Right lung (tissue), 10 donors: Measurements from ENCODE around the gene HLA-DQB2. TPM values are rescaled to one million over a fixed set of nuclear protein-coding genes. Genes with fewer than 3 reads are reported as not detected.
"Not testable (repeated sequence)": the region's sequence is repeated elsewhere in the genome, so short reads cannot be mapped to it uniquely, and the experiment has no call there.

Experiments
- DNase-seq, 2 donors: peaks; one replicate each; pipeline ENCODE4 v3.0.0-alpha.2; 2013
- long read RNA-seq, 8 donors: transcript quantifications; one replicate each; lab custom pipeline, GENCODE V29; 2026
- polyA plus RNA-seq, 5 donors: library from polyadenylated mRNA; unstranded; fragments of 120-200 nt; gene quantifications; one replicate each; pipeline versions ENCODE4 v1.2.1 to v1.2.3, GENCODE V29; 2013; ENCODE audit warnings: inconsistent platforms in 1 of 5, low replicate concordance in 1 of 5; ENCODE audit not compliant: insufficient read length in 5 of 5, insufficient read depth in 1 of 5

Gene HLA-DQB2
- polyA plus RNA-seq: 1 to 10 TPM in 3 of 5 donors, under 1 TPM in 2; 0.27 to 2.1 (median 1.1) TPM
- long read RNA-seq, donor 1: 0 reads
- long read RNA-seq, donor 2: 0 reads
- long read RNA-seq, donor 3: 0 reads
- long read RNA-seq, donor 4: 0 reads
- long read RNA-seq, donor 5: 0 reads
- long read RNA-seq, donor 6: 0 reads
- long read RNA-seq, donor 7: 0 reads
- long read RNA-seq, donor 8: 0 reads

DNA sequence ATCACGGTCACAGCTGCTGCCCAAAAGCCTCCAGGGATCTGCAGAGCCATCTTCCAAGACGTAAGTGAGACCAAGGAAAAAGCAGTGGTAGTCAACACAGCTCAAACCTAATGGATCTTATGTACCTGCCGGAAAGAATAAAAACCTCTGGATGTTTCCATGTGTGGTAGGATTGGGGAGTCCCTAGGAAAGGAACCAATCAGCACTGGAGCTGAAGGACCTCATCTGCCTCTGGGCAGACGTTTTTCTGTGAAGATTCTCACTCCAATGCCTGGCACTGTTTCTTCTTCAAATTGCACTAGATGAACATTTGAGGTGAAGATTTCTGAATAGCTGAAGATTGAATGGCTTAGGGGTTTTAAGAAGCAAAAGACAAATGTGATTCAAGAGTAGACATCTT, at the start of gene HLA-DQB2:
Gene HLA-DQB2, minus strand, starts transcription at position 112 of the 400 bp plus-strand sequence. Its CDS starts 62 bp downstream, at position 50.
- no peak for DNase-seq

GRCh38 chr6:32809171-32809570, 45.8 kb upstream of the HLA-DQB2 start:
- peak; percentile 25 to 39 for DNase-seq

DNA sequence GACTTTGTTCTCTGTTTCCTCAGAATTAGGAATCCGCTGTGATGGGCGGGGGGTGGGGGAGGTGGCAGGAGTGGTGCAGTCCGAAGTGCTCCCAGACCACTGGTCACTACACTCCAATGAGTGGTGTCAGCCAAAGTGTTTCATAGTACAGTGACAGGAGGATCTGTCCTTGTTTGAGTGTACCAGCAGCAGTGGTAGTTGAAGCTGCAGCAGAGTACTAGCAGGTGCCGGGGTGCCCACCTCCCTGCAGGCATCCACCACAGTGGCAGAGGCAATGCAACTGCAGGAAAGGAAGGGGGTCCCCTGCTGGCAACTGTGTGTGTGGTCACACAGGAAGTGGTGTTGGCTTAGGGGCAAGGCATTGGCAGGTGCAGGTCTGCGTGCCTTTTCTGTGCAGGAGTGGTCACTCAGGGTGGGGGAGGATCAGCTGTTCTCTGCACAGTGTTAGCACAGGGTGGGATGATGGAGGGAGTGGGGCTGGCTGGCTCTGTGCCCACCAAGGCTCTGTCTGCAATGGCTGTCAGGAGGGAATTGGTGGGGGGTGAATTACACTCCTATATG, 43.8 kb upstream of the HLA-DQB2 start:
- DNase-seq: no peak

GRCh38 chr6:32805404-32805803, 42.1 kb upstream of the HLA-DQB2 start:
- DNase-seq: not testable (repeated sequence)

- DNase-seq: no peak
Observed at GRCh38 chr6:32803416-32803815, 40.1 kb upstream of the HLA-DQB2 start.

DNA sequence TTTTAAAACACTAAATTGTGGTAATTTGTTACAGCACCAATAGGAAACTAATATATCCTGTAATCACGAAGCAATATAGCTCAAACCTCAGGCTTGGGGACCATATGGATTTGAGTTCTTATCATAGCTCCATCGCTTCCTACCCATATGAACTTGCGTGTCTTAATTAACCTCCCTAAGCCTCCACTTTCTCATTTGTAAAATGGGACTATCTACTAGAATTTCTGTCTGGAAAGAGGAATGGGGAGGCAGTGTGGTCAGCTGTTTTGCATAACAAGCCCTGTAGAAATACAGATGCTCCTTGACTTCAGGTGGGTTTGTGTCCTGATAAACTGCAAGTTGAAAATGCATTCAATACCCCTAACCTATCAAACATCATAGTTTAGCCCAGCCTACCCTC, 36.4 kb upstream of the HLA-DQB2 start:
- DNase-seq: no peak

- DNase-seq: no peak
Observed at GRCh38 chr6:32799168-32799567, 35.8 kb upstream of the HLA-DQB2 start.

DNA sequence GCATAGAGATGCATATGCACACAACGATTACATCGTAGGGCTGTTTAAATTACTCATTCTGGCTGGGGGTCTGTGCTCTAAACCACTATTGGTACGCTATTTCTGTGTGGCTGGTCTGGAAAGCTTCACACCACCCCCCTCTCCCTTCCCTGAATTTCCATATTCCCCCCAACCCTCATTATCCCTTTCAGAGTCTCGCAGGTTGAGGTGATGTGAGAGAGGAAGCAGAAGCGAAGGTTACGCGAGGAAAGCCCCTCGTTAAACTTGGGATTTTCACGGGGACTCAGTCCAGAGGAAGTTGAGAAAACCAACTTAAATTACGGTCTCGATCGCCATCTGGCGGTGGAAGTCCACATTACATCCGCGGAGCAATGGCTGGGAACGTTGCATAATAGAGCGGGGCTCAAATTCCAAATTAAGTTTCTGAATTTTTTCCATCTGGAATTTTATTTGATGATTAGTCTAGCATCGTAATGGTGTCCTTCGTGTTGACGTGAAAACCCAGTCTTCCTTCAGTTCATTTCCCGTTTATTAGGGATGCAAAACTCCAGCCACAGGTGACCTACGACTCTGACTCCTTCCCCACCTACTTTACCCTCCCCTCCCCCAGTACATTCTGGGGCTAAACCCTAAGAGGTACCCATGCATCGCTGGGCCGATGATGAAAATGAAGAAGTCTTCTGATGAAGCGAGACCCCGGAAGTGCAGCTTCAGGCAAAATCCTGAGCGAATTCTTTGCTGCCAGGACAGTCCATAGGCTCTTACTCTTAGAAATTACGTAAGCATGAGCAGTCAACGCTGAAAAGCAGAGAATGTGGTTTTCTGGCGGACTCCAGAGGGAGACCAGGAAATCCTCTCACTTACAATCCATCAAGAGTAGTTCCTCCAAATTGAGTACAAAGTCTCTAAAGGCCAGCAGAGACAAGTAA, 33.8 kb upstream of the HLA-DQB2 start:
- peak; percentile 58 to 76 for DNase-seq

DNA sequence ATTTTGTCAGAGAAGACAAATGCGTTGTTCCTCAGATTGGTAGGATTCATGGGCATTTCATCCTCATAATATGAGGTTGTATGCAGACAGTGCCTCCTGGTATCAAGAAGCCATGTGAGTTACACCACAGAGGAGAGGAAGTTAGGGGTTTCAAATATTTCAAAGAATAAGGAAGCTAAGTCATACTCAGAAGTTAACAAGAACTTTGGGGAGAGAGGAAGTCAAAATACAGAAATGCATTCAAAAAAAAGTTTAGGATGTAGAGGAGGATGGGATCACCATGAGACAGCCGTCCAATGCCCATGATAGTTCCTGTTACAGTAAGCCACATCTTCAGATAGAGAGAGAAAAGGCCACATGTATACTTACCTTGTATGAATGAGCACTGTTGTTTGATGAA, 31.2 kb upstream of the HLA-DQB2 start:
- DNase-seq: no peak

DNA sequence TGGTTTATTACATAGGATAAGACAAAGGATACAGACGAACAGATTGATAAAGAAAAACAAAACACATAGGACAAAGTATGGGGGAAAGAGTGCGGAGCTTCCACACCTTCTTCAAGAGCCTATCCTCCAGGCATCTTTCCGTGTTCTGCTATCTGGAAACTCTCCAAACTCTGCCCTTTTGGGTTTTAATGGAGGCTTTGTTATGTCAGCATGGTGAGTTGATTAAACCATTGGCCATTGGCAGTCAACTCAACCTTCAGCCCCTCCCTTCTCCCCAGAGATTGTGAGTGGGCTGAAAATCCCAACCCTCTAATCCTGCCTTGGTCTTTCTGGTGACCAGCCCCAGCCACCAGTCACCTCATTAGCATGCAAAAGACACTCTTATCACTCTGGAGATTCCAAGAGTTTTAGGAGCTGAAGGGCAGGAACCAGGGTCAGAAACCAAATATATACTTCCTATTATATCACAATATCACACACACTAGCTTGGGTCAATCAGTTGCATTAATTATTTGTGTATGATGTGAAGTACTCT, 29.6 kb upstream of the HLA-DQB2 start:
- no peak for DNase-seq

DNA sequence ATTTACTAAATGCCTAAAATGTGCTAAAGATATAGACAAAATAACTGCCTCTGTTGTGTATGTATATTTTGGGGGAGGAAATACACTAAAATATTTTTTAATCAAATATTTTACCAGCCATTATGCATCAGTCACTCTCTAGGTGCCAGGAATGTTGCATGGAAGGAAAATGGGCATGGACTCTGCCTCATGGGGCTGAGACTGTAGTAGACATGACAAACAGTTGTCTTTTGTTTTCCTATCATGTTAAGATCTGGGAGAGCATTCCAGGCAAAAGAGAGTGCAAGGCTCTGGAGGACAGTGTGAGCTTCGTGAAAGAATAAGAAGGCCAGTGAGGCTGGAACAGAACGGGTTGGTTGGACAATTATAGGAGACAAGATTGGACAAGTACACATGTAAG, 27.0 kb upstream of the HLA-DQB2 start:
- DNase-seq: no peak

DNA sequence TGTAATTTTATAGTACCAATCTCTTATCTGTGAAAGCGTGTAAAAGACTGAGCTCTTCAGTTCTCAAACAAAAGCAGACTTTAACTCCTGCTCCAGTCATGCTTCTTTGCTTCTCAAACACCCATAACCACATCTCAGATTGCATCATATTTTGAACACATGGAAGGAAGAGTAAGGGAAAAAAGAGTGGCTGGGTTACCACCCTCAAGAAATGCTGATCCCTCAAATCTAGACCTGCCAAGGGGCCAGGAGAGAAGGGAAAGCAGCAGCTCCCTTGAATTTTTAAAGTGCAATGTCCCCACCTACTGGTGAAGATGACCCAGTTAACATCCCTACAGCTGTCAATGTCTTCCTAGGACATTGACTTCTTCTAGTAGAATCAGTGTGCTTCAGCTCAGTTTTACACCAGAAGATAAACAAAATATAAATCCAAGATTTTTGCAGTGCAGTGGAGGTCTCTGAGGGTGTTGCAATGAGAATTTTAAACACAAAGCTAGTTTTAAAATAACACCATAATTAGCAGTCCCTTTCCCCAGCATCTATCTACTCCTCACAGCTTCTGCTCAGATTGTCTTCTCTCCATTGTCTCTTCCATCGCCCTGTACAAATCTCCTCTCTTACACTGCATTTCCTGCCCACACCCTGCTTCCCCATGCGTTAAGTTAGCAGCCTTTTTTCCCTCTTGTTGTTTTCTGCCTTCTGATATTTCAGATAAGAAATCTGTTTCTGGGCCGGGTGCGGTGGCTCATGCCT, 22.6 kb upstream of the HLA-DQB2 start:
- DNase-seq: peak; percentile 16 to 55

GRCh38 chr6:32782923-32783322, 19.6 kb upstream of the HLA-DQB2 start:
- DNase-seq: not testable (repeated sequence)

DNA sequence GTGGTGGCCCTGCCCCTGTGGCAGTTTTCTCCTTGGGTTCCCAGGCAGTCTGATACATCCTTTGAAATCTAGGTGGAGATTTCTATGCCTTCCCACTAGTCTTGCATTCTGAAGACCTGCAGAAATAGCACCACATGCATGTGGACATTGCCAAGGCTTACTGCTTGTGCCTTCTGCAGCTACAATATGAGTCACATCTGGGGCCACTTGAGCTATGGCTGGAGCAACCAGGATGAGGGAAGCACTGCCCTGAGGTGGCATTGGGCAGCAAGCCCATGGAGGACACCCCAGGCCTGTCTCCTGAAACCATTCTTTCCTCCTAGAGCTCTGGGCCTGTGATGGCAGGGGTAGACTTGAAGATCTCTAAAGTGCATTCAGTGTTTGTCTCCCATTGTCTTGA, 15.7 kb upstream of the HLA-DQB2 start:
- no peak for DNase-seq

DNA sequence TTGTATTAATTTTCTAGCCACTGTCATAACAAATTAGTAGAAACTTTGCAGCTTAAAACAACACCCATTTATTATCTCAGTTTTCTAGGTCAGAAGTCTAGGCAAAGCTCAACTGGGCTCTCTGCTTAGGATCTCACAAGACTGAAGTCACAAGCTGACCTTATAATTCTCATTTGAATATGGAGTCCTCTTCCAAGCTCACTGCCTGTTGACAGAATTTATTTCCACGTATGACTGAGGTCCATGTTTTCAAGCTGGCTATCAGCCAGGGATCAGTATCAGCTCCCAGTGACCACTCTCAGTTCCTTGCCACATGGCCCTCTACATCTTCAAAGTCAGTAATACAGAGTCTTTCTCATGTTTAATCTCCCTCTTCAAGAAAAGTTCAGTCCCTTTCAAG, 11.7 kb upstream of the HLA-DQB2 start:
- no peak for DNase-seq

DNA sequence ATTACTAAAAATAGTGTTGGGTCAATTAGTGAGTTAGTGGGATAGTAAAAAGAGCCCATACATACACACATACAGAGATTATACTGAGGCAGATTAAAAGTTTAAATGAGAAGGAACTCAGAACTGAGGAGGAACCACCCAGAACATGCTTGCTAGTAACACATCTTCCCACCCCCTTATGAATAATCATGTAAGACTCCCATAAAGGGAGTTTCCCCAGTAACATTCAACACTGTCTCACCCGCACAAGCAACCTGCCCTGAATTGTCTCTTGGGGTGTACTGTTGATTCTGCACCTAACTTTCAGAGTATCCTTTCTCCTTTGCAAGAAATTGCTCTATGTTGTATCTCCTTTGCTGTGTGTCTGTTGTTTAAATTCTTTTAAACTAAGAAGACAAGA, 11.1 kb upstream of the HLA-DQB2 start:
- no peak for DNase-seq

DNA sequence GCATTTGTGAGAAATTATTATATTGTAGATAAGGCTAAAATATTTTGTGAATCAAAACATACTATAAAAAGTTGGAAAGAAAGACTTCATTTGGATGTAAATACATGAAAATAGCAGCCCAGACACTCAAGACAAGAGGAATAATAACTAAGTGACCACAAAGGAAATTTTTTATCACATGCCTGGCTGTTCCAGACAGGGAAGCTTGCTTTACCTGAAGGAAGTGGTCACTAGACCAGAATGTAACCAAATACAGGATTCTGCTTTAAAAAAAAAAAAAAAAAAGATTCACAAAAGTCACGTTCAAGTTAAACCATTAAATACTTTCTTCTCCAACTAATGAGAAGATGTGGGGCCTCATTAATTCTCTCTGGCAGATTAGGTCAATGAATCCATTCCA, 9.3 kb upstream of the HLA-DQB2 start:
- no peak for DNase-seq

DNA sequence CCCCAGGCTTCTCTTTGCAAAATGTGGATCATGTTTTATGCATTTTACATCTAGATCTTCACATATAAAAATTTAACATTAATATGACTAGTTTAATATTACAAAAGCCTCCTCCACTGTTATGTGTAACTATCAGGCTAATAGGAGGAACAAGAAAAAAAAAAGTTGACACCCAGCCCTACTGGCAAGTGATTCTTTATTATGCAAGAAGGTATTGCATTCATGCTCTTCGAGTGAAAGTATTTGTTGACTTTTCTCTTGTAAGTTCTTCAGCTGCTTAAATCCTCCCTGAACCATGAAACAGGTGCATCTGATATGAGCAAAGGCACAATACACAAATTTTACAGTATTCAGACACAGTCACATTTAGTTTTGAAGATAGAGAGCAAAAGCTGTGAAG, 716 bp upstream of the HLA-DQB2 start:
- DNase-seq: no peak

DNA sequence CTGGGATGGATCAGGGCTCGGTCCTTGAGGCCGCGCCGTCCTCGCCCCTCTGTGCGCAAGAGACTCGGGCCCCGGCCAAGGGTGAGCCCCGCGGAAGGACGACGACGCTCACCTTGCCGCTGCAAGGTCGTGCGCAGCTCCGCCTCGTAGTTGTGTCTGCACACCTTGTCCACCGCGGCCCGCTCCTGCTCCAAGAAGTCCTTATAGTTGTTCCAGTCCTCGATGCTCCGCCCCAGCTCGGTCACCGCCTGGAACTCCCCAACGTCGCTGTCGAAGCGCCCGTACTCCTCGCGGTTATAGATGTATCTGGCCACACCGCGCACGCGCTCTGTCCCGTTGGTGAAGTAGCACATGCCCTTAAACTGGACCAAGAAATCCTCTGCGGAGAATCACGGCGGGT, 1.8 kb downstream of the HLA-DQB2 start:
- DNase-seq: no peak

- DNase-seq: no peak
Observed at GRCh38 chr6:32761072-32761471, 2.3 kb downstream of the HLA-DQB2 start.

- no peak for DNase-seq
Observed at GRCh38 chr6:32759669-32760068, 3.7 kb downstream of the HLA-DQB2 start.

DNA sequence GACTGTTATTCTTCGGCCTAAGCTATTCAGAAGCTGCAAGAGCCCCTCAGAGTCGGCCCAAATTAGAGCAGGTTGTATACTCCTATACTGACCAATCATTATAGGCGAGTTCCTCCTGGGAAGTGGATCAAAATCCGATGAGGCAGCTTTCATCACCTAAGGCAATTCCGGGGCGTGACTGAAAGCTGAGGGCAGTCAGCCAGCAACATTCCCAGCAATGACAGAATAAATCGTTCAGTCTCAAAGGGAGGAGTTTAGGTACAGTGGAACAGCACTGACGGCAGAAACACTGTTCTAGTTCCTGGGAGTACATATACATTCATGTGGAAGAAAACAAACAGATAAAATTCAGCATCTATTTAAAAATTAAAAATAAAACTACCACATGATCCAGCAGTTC, 10.8 kb downstream of the HLA-DQB2 start:
- DNase-seq: no peak
